NB4 (cell line): Measurements from ENCODE around the gene SEMA3F.

Experiments used
- POLR2A ChIP-seq: IDR thresholded peaks from 2 replicates; pipeline ENCODE4 v1.6.1; 2011; ENCODE audit warnings: mild to moderate bottlenecking; ENCODE audit not compliant: insufficient read length; ENCODE audit errors: extremely low read depth
- TF ChIP-seq, protein P1 (sequence below): IDR thresholded peaks from one replicate; pipeline ENCODE4 v1.5.1; 2012; ENCODE audit warnings: low read depth, low read length

DNA sequence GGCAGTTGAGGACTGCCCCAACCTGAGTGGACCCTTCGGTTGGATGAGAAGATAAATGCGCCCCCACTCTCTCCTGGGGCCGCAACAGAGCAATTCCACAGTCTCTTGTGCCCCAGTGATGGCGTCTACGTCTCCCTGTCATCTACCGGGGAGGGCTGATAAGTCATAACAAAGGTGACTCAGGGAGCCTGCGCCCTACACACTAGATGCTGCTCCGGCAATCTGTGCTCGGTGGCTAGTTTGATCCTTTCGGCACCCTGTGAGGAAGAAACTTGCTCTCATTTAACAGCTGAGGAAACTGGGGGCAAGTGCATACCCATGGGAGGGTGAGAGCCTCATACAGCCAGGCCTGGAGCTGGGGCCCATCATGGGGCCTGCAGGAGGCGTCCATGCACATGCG lies 14.1 kb upstream of the SEMA3F start:
- TF ChIP-seq, protein P1, sequence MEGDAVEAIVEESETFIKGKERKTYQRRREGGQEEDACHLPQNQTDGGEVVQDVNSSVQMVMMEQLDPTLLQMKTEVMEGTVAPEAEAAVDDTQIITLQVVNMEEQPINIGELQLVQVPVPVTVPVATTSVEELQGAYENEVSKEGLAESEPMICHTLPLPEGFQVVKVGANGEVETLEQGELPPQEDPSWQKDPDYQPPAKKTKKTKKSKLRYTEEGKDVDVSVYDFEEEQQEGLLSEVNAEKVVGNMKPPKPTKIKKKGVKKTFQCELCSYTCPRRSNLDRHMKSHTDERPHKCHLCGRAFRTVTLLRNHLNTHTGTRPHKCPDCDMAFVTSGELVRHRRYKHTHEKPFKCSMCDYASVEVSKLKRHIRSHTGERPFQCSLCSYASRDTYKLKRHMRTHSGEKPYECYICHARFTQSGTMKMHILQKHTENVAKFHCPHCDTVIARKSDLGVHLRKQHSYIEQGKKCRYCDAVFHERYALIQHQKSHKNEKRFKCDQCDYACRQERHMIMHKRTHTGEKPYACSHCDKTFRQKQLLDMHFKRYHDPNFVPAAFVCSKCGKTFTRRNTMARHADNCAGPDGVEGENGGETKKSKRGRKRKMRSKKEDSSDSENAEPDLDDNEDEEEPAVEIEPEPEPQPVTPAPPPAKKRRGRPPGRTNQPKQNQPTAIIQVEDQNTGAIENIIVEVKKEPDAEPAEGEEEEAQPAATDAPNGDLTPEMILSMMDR, result no peak
- TF ChIP-seq POLR2A, result no peak
